NOMO-1 treated with dmso at 0.1 percent for 144 hours (cell line): Measurements from ENCODE around the gene LMLN.
"Not testable (repeated sequence)": the region's sequence is repeated elsewhere in the genome, so short reads cannot be mapped to it uniquely, and the experiment has no call there.

ENCODE experiments used
- DNase-seq: peaks from one replicate; lab custom pipeline; 2025; ENCODE audit not compliant: unreplicated experiment; lab: John Stamatoyannopoulos, UW

The LMLN gene

GRCh38 chr3:198071602-198072287 lies 111.7 kb downstream of the LMLN start:
- DNase-seq, result no peak

GRCh38 chr3:198076722-198077308 lies 116.8 kb downstream of the LMLN start:
- no peak for DNase-seq

GRCh38 chr3:198079771-198080520 lies 119.9 kb downstream of the LMLN start:
- peak; percentile 22 for DNase-seq

- peak; percentile 71 for DNase-seq
These were observed 120.7 kb downstream of the LMLN start for GRCh38 chr3:198080521-198081384.

GRCh38 chr3:198081421-198081844 lies 121.4 kb downstream of the LMLN start:
- DNase-seq, result no peak

GRCh38 chr3:198082226-198082625 lies 122.2 kb downstream of the LMLN start:
- DNase-seq, result not testable (repeated sequence)

- no peak for DNase-seq
These were observed 128.5 kb downstream of the LMLN start for GRCh38 chr3:198088421-198088955.

- DNase-seq, result no peak
These were observed 130.8 kb downstream of the LMLN start for GRCh38 chr3:198090795-198091332.

- no peak for DNase-seq
These were observed 132.3 kb downstream of the LMLN start for GRCh38 chr3:198092276-198092675.

- no peak for DNase-seq
These were observed 133.2 kb downstream of the LMLN start for GRCh38 chr3:198093112-198093679.
